ENCODE results near the gene MTA1.

MTA1 gene

DNA sequence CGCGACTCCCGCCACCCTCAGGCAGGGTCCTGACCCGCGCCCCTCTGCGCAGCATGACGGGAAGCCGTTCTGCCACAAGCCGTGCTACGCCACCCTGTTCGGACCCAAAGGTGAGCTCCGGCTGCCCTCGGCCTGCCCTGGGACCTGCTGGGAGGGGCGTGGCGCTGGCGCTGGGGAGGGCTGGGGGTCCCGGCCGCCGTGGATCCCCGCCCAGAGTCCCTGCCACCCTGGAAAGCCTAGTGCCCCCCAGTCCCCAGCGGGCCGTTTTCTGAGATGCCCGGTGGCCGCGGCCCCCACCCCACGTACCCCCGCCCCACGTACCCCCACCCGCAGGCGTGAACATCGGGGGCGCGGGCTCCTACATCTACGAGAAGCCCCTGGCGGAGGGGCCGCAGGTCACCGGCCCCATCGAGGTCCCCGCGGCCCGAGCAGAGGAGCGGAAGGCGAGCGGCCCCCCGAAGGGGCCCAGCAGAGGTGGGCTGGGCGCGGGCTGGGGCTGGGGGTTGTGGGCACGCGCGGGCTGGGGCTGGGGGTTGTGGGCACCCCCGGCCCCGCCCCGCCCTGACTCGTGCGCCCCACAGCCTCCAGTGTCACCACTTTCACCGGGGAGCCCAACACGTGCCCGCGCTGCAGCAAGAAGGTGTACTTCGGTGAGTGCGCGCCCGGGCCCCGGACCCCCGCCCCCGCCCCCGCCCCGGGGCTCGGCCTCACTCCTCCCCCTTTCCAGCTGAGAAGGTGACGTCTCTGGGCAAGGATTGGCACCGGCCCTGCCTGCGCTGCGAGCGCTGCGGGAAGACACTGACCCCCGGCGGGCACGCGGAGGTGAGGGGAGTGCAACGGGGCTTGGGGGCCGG is 59.0 kb downstream of the MTA1 start:
- DNase-seq: no peak

- DNase-seq: no peak
Observed at GRCh38 chr14:105479431-105480158, 60.0 kb downstream of the MTA1 start.

DNA sequence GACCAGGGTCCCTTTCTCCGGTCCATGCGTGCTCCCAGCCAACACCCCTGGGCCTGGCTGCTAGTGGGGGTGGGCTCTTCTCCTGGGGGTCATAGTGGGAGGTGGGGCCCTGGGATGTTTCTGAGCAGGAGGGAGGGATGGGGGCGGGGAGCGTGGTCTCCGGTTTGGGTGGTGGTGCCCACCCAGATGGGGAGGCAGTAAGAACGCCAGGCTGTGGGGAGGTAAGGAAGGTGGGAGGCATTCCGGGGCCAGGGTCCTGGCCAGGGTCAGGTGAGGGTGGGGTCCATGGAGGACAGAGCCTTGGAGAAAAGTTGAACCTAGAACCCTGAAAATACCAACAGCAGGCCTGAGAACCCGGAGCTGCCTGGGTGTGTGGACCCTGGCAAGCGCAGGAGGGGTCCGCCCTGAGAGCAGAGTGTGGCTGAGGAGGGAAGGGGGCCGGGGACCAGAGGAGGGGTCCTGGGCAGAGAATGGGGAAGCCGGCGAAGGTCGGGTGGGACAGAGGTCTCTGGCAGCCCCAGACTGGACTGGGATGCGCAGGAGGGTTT is 60.6 kb downstream of the MTA1 start:
- DNase-seq: no peak

GRCh38 chr14:105480807-105481801 is 61.5 kb downstream of the MTA1 start:
- DNase-seq: peak; percentile 90

- DNase-seq: peak; percentile 98
Observed at GRCh38 chr14:105481886-105482457, 62.3 kb downstream of the MTA1 start.

- DNase-seq: no peak
Observed at GRCh38 chr14:105482486-105483110, 63.0 kb downstream of the MTA1 start.

GRCh38 chr14:105483300-105484068 is 63.9 kb downstream of the MTA1 start:
- DNase-seq: no peak

DNA sequence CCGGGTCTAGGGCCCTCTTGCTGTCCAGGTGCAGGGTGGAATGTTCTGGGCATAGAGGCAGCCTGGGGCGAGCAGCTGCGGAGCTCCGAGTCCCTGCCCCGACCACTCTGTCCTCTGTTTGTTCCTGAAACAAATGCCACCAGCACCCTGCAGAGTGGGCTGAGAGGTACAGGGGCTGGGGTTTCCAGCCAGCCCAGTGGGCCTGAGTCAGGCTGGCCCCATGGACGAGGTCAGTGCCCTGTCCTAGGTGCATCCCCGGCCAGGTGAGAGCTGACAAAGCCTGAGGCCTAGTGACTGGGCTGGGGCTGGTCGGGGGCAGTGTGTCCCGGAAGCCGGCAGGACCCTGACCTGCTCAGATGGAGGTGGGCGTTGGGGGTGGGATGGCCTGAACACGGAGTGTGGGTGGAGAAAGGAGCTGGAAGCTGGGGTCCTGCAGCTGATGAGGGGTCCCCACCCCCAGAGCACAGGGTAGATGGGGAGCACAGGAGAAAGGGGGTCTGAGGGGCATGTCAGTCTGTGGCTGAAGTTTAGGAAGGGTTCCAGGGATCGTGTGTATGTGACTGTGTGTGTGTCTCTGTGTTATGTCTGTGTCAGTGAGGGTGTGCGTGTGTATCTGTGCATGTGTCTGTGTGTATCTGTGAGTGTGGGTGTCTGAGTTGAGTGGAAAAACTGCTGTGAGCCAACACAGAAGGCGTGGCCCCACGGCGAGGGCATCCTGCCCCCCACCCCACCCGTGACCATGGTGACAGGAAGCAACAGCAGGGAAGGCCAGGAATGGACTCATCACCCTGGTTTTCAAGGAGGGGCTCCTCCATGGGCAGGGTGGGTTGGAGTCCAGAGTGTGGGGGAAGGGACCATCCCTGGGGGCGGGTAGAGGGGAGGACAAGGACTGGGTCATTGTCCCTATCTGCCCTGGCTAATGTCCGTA is 64.7 kb downstream of the MTA1 start:
- peak; percentile 34 for DNase-seq

DNA sequence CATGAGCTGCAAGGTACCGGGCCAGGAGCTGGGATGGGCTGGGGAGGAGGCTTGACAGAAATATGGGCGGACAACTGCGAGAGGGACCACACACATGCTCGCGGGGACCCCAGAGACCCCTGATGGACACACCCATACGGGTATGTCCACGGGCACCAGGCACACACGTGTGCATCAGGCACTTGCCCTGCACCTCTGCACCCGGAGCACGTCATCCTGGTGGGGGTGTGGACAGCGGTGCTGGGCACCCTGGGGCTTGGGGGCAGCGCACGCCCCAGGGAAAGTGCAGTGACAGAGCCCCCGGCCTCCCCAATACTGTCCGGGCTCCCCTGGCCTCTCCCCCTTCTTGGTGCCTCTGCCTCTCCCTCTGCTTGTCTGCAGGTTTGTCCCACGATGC is 65.4 kb downstream of the MTA1 start:
- DNase-seq: no peak

DNA sequence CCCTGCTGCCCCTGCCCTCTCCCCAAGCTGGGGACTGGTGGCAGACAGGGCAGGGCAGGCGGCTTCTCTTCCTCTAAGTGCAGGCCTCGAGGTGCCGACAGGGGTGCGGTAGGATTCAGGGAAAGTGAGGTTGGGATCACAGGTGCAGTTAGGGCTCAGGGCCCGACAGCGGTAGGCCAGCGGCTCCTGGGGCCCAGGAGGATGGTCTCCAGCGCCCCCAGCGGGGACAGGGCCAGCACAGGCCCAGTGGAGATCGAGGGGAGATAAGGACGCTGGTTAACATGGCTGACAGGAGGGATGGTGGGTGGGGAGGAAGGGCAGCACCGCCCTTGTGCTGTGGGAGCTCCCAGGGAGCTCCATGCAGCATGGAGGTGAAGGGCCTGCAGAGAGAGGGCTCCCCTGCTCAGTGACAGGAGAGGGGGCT is 66.1 kb downstream of the MTA1 start:
- DNase-seq: peak; percentile 45

GRCh38 chr14:105486163-105486973 is 66.7 kb downstream of the MTA1 start, which contains the start of gene CRIP1:
Gene CRIP1 (plus strand): TSS chr14:105486886. CDS start chr14:105487260, 374 bp downstream.
- DNase-seq: no peak

GRCh38 chr14:105486974-105487448 is 67.4 kb downstream of the MTA1 start:
- DNase-seq: no peak

- no peak for DNase-seq
Observed at GRCh38 chr14:105487449-105487985, 67.9 kb downstream of the MTA1 start.

DNA sequence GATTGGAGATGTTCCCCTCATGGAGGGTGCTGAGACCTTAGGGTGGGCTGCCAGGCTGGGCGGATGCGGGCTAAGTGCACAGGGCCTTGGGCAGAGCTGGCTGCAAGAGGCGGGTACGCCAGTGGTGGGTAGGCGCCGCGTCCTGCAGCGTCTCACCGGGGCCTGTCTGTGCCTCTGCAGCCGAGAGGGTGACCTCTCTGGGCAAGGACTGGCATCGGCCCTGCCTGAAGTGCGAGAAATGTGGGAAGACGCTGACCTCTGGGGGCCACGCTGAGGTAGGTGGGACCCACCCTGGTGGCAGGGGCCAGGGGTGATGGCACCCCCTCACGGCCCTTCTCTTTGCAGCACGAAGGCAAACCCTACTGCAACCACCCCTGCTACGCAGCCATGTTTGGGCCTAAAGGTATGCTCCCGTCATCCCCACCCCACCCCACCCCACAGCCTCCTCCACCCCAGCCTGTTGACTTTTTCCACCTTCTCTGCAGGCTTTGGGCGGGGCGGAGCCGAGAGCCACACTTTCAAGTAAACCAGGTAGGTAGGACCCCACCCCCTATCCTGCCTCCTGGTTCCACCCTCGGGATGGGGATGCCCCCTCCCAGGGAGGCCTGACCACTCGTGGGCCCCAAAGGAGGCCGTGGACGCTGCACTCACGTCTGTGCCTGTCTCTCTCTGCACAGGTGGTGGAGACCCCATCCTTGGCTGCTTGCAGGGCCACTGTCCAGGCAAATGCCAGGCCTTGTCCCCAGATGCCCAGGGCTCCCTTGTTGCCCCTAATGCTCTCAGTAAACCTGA is 68.6 kb downstream of the MTA1 start:
- no peak for DNase-seq

DNA sequence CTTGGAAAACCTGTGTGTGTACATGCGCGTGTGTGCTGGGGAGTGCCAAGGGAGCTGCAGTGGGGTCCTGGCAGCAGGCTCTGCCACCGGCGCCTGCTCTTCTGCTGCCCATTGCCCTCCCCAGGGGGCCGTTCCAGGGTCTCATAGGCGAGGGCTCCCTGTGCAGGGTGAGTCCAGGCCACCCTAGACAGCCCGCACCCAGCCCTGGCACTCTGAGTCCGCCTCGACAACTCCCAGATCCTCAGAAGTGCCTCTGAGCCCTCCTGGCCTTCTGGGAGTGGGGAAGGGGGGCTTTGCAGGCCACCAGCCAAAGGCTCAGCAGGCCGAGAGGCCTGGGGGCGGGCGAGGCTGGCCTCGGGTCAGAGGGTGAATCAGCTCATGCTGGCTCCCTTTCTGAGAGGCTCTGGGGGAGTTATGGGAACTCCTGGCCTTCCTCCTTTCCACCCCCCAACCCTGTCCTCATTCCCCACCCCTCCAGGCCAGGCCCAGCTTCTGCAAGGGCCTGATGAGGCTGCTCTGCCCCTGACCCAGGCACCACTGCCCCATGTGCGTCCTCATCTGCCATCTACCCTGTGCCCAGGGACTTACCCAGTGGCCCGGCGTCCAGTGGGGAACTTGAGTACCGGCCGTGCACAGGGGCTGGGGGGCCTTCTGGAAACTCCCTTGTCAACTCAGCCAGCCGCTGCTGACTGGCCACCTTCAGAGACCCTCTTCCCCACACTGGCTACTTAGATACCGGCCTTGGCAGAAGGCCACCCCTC is 69.3 kb downstream of the MTA1 start:
- no peak for DNase-seq

DNA sequence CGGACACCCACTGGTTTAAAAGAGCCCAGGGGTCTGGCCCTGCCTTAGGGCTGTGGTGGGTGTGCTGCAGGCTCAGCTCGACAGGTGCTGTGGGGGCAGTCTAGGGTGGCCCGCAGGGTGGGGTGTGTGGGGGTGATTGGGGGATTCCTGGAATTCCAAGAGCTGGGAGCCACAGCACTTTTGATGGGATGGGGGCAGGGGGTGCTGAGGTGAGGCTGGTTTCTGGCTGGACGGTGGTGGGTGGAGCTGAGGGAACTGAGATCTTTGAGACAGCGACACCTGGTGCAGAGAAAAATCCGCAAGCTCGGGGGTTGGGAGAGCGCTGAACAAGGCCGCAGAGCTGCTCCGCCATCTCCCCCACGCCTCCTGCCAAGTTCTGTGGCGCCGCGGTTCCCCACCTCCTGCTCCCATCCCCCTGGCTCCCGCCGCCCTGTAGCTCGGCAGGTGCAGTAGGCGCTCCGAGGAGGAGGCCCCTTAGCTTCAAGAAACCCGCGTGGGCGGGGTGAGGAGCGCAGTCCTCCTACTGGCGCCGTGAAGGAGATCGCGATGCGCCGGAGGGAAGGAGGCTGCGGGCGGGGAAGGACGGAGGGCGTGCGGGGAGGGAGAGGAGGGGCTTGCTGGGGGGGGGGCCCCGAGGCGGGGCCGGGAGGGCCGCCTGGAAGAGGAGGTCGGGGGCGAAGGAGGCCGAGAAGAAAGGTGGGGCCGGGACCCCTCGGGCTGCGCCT is 70.1 kb downstream of the MTA1 start:
- peak; percentile 78 for DNase-seq

Data from fibroblast of skin of scalp (primary cell).